Measurements from ENCODE around the gene STX18. TPM values are rescaled to one million over a fixed set of nuclear protein-coding genes. Genes with fewer than 3 reads are reported as not detected.

STX18 gene
- total and polyA plus RNA-seq, 2 experiments from 2014 or later: 15.9 to 18.1 TPM

GRCh38 chr4:4486969-4487368 is 54.9 kb downstream of the STX18 start (continued):
- no peak for TF ChIP-seq REST (IDR thresholded peaks at IDR 0.05; ENCODE audit: unreplicated experiment)
- no peak for TF ChIP-seq ZNF331 (CRISPR knock-in tag; IDR thresholded peaks at IDR 0.05; ENCODE audit: low read depth)
- TF ChIP-seq CTCF (conservative IDR thresholded peaks at IDR 0.05; ENCODE audit: low read depth in 2 of 2): no peak
- TF ChIP-seq NANOG (IDR thresholded peaks at IDR 0.05; ENCODE audit: borderline replicate concordance): no peak
- TF ChIP-seq EZH2phosphoT487 (IDR thresholded peaks at IDR 0.05; ENCODE audit: unreplicated experiment): no peak
- TF ChIP-seq CREB1 (CRISPR knock-in tag; IDR thresholded peaks at IDR 0.05; ENCODE audit: low read depth): no peak
- no peak for TF ChIP-seq JUNB (IDR thresholded peaks at IDR 0.05; ENCODE audit: unreplicated experiment)

- no peak overlapping the region for H3K27ac Mint-ChIP-seq
- peaks cover 4% of the 10 kb centered on the region for H3K27me3 Mint-ChIP-seq (ENCODE audit: insufficient read depth, low read depth, poor library complexity)
- H3K27me3 ChIP-seq (ENCODE audit: insufficient read depth): no peaks in the 10 kb centered on the region
- H3K4me2 ChIP-seq: no peak overlapping the region
- peaks cover 13% of the 10 kb centered on the region for H3K4me1 ChIP-seq (ENCODE audit: insufficient read depth)
- H3K9me3 Mint-ChIP-seq: no peaks in the 10 kb centered on the region
- no peak overlapping the region for H3K4me3 Mint-ChIP-seq
- H3K9me2 ChIP-seq (ENCODE audit: insufficient read depth): no peaks in the 10 kb centered on the region
- no peak overlapping the region for H3K27ac ChIP-seq (ENCODE audit: low read depth)
- no peaks in the 10 kb centered on the region for H3K36me3 ChIP-seq (ENCODE audit: insufficient read depth)
- ATAC-seq: no peak
- DNase-seq (ENCODE audit: low spot score): no peak
- H4K20me1 ChIP-seq (replicated peaks; ENCODE audit: insufficient read depth): peaks cover 3% of the 10 kb centered on the region; the same call in 1 of the 2 replicates
- no peak overlapping the region for H3K4me3 ChIP-seq
- no peaks in the 10 kb centered on the region for H3F3A ChIP-seq (replicated peaks; ENCODE audit: low read depth)
- peaks cover 6% of the 10 kb centered on the region; the same call in 1 of the 2 replicates for H3K79me2 ChIP-seq (replicated peaks; ENCODE audit: insufficient read depth)
- H3K4me1 Mint-ChIP-seq: peaks cover 32% of the 10 kb centered on the region
- H3K36me3 Mint-ChIP-seq (ENCODE audit: low read depth): no peaks in the 10 kb centered on the region
- H2AFZ ChIP-seq: no peak overlapping the region
- TF ChIP-seq EZH2phosphoT487 (IDR thresholded peaks at IDR 0.05; ENCODE audit: unreplicated experiment) (no peak), ZNF462 (CRISPR knock-in tag; IDR thresholded peaks at IDR 0.05) (no peak), ZNF114 (CRISPR knock-in tag; IDR thresholded peaks at IDR 0.05) (no peak), CREB1 (CRISPR knock-in tag; IDR thresholded peaks at IDR 0.05; ENCODE audit: low read depth) (no peak), ETS1 (IDR thresholded peaks at IDR 0.05) (no peak), EZH2 (IDR thresholded peaks at IDR 0.05; ENCODE audit: low read depth, unreplicated experiment) (no peak)
Observed at GRCh38 chr4:4485806-4486205, 56.0 kb downstream of the STX18 start.
